Nephron progenitor cell (in vitro differentiated cells): ENCODE measurements around the gene DNAH9.

ENCODE experiments used
- DNase-seq: peaks from one replicate; pipeline ENCODE4 v3.0.0; 2021
- H3K27ac Mint-ChIP-seq: 2 replicates; pipeline ENCODE4 v1.8.0; 2021; ENCODE audit warnings: mild to moderate bottlenecking, moderate library complexity, mixed read lengths
- H3K27me3 Mint-ChIP-seq: 2 replicates; pipeline ENCODE4 v1.8.0; 2021; ENCODE audit warnings: mild to moderate bottlenecking, low read depth, mixed read lengths; ENCODE audit not compliant: poor library complexity
- H3K36me3 Mint-ChIP-seq: 2 replicates; pipeline ENCODE4 v1.8.0; 2021; ENCODE audit warnings: low read depth, mixed read lengths
- H3K4me1 Mint-ChIP-seq: 2 replicates; pipeline ENCODE4 v1.8.0; 2021; ENCODE audit warnings: mixed read lengths
- H3K4me3 Mint-ChIP-seq: 2 replicates; pipeline ENCODE4 v1.8.0; 2021; ENCODE audit warnings: mild to moderate bottlenecking, moderate library complexity, mixed read lengths
- H3K9me3 Mint-ChIP-seq: 2 replicates; pipeline ENCODE4 v1.8.0; 2021; ENCODE audit warnings: mild to moderate bottlenecking, moderate library complexity, mixed read lengths
- CTCF ChIP-seq: fragments of 200-600 bp; sonication (generic); IDR thresholded peaks from 2 replicates; pipeline ENCODE4 v1.5.0; 2021; ENCODE audit warnings: antibody characterized with exemption

DNAH9 gene

GRCh38 chr17:11780621-11781020, 182.4 kb downstream of the DNAH9 start:
- Mint-ChIP-seq H3K36me3 (no peaks in the 10 kb centered on the region), H3K4me1 (peaks cover 11% of the 10 kb centered on the region), H3K9me3 (no peaks in the 10 kb centered on the region)

GRCh38 chr17:11786711-11787438, 188.6 kb downstream of the DNAH9 start:
- Mint-ChIP-seq H3K27ac (no peak overlapping the region), H3K9me3 (peaks cover 20% of the 10 kb centered on the region), H3K4me3 (no peak overlapping the region), H3K27me3 (no peaks in the 10 kb centered on the region), H3K36me3 (peaks cover 4% of the 10 kb centered on the region), H3K4me1 (no peaks in the 10 kb centered on the region)
- DNase-seq = no peak
- TF ChIP-seq CTCF = no peak

More at GRCh38 chr17:11780621-11781020, 182.4 kb downstream of the DNAH9 start:
- peaks cover 10% of the 10 kb centered on the region for H3K27me3 Mint-ChIP-seq
- TF ChIP-seq CTCF = no peak
- H3K4me3 Mint-ChIP-seq = no peak overlapping the region
- no peak overlapping the region for H3K27ac Mint-ChIP-seq
- no peak for DNase-seq

GRCh38 chr17:11795906-11796305, 197.6 kb downstream of the DNAH9 start:
- H3K27me3 Mint-ChIP-seq = peaks cover 4% of the 10 kb centered on the region
- no peak for TF ChIP-seq CTCF
- no peak for DNase-seq
- peaks cover 4% of the 10 kb centered on the region for H3K36me3 Mint-ChIP-seq
- no peaks in the 10 kb centered on the region for H3K4me1 Mint-ChIP-seq
- H3K4me3 Mint-ChIP-seq = no peak overlapping the region
- H3K9me3 Mint-ChIP-seq = no peaks in the 10 kb centered on the region
- H3K27ac Mint-ChIP-seq = no peak overlapping the region

GRCh38 chr17:11797803-11798202, 199.5 kb downstream of the DNAH9 start:
- no peaks in the 10 kb centered on the region for H3K4me1 Mint-ChIP-seq
- H3K36me3 Mint-ChIP-seq = peaks cover 4% of the 10 kb centered on the region
- H3K9me3 Mint-ChIP-seq = no peaks in the 10 kb centered on the region
- TF ChIP-seq CTCF = no peak
- no peak for DNase-seq
- peaks cover 4% of the 10 kb centered on the region for H3K27me3 Mint-ChIP-seq
- H3K4me3 Mint-ChIP-seq = no peak overlapping the region
- H3K27ac Mint-ChIP-seq = no peak overlapping the region

GRCh38 chr17:11803231-11803969, 205.1 kb downstream of the DNAH9 start:
- TF ChIP-seq CTCF = no peak
- Mint-ChIP-seq H3K4me3 (no peak overlapping the region), H3K9me3 (no peaks in the 10 kb centered on the region), H3K27me3 (peaks cover 6% of the 10 kb centered on the region), H3K4me1 (peaks cover 10% of the 10 kb centered on the region), H3K36me3 (no peaks in the 10 kb centered on the region), H3K27ac (no peak overlapping the region)
- no peak for DNase-seq

- Mint-ChIP-seq H3K9me3 (no peaks in the 10 kb centered on the region), H3K36me3 (no peaks in the 10 kb centered on the region), H3K4me3 (no peak overlapping the region), H3K27ac (no peak overlapping the region), H3K27me3 (peaks cover 7% of the 10 kb centered on the region), H3K4me1 (peaks cover 10% of the 10 kb centered on the region)
- no peak for TF ChIP-seq CTCF
- DNase-seq = no peak
Observed at GRCh38 chr17:11805138-11805537, 206.9 kb downstream of the DNAH9 start.
